Ascending aorta (tissue), 2 donors: ENCODE measurements around the gene EDA. TPM values are rescaled to one million over a fixed set of nuclear protein-coding genes. Genes with fewer than 3 reads are reported as not detected.

Experiments used
- DNase-seq, 2 donors: peaks; one replicate each; pipeline ENCODE4 v3.0.0-alpha.2; 2019; ENCODE audit warnings: low spot score in 2 of 2
- H3K27ac ChIP-seq, 2 donors: fragments of 200-600 bp; sonication (generic); one replicate each; pipeline ENCODE4 v1.5.1; 2016 to 2017; ENCODE audit warnings: mild to moderate bottlenecking in 1 of 2
- H3K27me3 ChIP-seq: fragments of 200-600 bp; sonication (generic); one replicate; pipeline ENCODE4 v1.5.1; 2017
- H3K36me3 ChIP-seq, 2 donors: fragments of 200-600 bp; sonication (generic); one replicate each; pipeline ENCODE4 v1.5.1; 2016
- H3K4me1 ChIP-seq, 2 donors: fragments of 200-600 bp; sonication (generic); one replicate each; pipeline ENCODE4 v1.5.1; 2016 to 2017; ENCODE audit warnings: mild to moderate bottlenecking in 1 of 2
- H3K4me3 ChIP-seq, 2 donors: fragments of 200-600 bp; sonication (generic); one replicate each; pipeline ENCODE4 v1.5.1; 2016 to 2017; ENCODE audit warnings: mild to moderate bottlenecking in 1 of 2
- H3K9me3 ChIP-seq, 2 donors: fragments of 200-600 bp; sonication (generic); one replicate each; pipeline ENCODE4 v1.5.1; 2016
- CTCF ChIP-seq, 3 experiments: fragments of 200-600 bp in 2 of 3; fragments of 450-650 bp in 1 of 3; sonication (generic) in 2 of 3; IDR thresholded peaks; one replicate each; pipeline ENCODE4 v1.5.1; 2016 to 2019; ENCODE audit warnings: antibody characterized with exemption in 3 of 3, mild to moderate bottlenecking in 1 of 3, moderate library complexity in 1 of 3
- intact Hi-C: fragments of 100-400 bp; cut with DNase I; formaldehyde crosslinking; loops from one replicate; pipeline ENCODE4 v1.15.1; 2023
- total RNA-seq: library from RNA; depleted of rRNA; stranded (reverse); fragments of >200 nt; gene quantifications from one replicate; pipeline ENCODE4 v1.1.0, GENCODE V29; 2016

The EDA gene
- total RNA-seq, 1 donor from 2014 or later, result 1.7 TPM

GRCh38 chrX:70082723-70083122 is 466.8 kb downstream of the EDA start:
- DNase-seq, result no peak
- no peaks in the 10 kb centered on the region for H3K27me3 ChIP-seq
- no peak overlapping the region for H3K4me3 ChIP-seq
- H3K9me3 ChIP-seq, result no peaks in the 10 kb centered on the region
- intact Hi-C loops, result no loop called here
- TF ChIP-seq CTCF (IDR thresholded peaks at IDR 0.05), result no peak
- H3K36me3 ChIP-seq, result no peaks in the 10 kb centered on the region
- no peak overlapping the region for H3K27ac ChIP-seq
- no peaks in the 10 kb centered on the region for H3K4me1 ChIP-seq

- intact Hi-C loops, result no loop called here
- Histone ChIP-seq H3K4me1 (no peaks in the 10 kb centered on the region), H3K36me3 (no peaks in the 10 kb centered on the region), H3K27me3 (no peaks in the 10 kb centered on the region), H3K4me3 (no peak overlapping the region), H3K27ac (no peak overlapping the region), H3K9me3 (no peaks in the 10 kb centered on the region)
- DNase-seq, result no peak
- TF ChIP-seq CTCF (IDR thresholded peaks at IDR 0.05), result no peak
Observed at GRCh38 chrX:70084592-70085240, 468.8 kb downstream of the EDA start.

- intact Hi-C loops, result no loop called here
- no peaks in the 10 kb centered on the region for H3K9me3 ChIP-seq
- H3K36me3 ChIP-seq, result no peaks in the 10 kb centered on the region
- no peak for TF ChIP-seq CTCF (IDR thresholded peaks at IDR 0.05)
- no peaks in the 10 kb centered on the region for H3K27me3 ChIP-seq
- no peak overlapping the region for H3K27ac ChIP-seq
- no peak overlapping the region for H3K4me3 ChIP-seq
- no peaks in the 10 kb centered on the region for H3K4me1 ChIP-seq
- DNase-seq, result no peak
Observed at GRCh38 chrX:70087857-70088630, 472.1 kb downstream of the EDA start.

GRCh38 chrX:70088751-70089150 is 472.8 kb downstream of the EDA start:
- Histone ChIP-seq H3K27ac (no peak overlapping the region), H3K9me3 (no peaks in the 10 kb centered on the region), H3K36me3 (no peaks in the 10 kb centered on the region), H3K27me3 (no peaks in the 10 kb centered on the region), H3K4me3 (no peak overlapping the region), H3K4me1 (no peaks in the 10 kb centered on the region)
- TF ChIP-seq CTCF (IDR thresholded peaks at IDR 0.05), result no peak
- intact Hi-C loops, result no loop called here
- no peak for DNase-seq

Other genes with a start within 250 kb of the EDA start
- gene NALF2, start 111.8 kb upstream of the EDA start, total RNA-seq, result 0.43 TPM